ENCODE data around the gene EFNA5. TPM values are rescaled to one million over a fixed set of nuclear protein-coding genes. Genes with fewer than 3 reads are reported as not detected.

Gene EFNA5
- total RNA-seq, 2 donors from 2014 or later, result 9.7 to 11.1 TPM

- Histone ChIP-seq H3K9ac (ENCODE audit: low read depth in 2 of 2, low read length in 2 of 2) (no peak overlapping the region), H3K4me3 (no peak overlapping the region), H3K27ac (no peak overlapping the region), H3K4me1 (no peaks in the 10 kb centered on the region), H3K9me3 (no peaks in the 10 kb centered on the region), H3K27me3 (no peaks in the 10 kb centered on the region), H3K36me3 (no peaks in the 10 kb centered on the region)
- no peak for DNase-seq
- intact Hi-C loops (cut with DNase I), result no loop called here
- TF ChIP-seq CTCF (IDR thresholded peaks at IDR 0.05), result no peak
Measured at GRCh38 chr5:107604990-107605389, 65.7 kb downstream of the EFNA5 start.

- Histone ChIP-seq H3K36me3 (no peaks in the 10 kb centered on the region), H3K4me1 (no peaks in the 10 kb centered on the region), H3K4me3 (no peak overlapping the region), H3K27ac (no peak overlapping the region), H3K9ac (ENCODE audit: low read depth in 2 of 2, low read length in 2 of 2) (no peak overlapping the region), H3K27me3 (no peaks in the 10 kb centered on the region), H3K9me3 (no peaks in the 10 kb centered on the region)
- DNase-seq, result no peak
- intact Hi-C loops (cut with DNase I), result no loop called here
- no peak for TF ChIP-seq CTCF (IDR thresholded peaks at IDR 0.05)
Measured at GRCh38 chr5:107604146-107604910, 66.4 kb downstream of the EFNA5 start.

GRCh38 chr5:107603349-107603748 is 67.4 kb downstream of the EFNA5 start:
- Histone ChIP-seq H3K4me3 (no peak overlapping the region), H3K27ac (no peak overlapping the region), H3K9ac (ENCODE audit: low read depth in 2 of 2, low read length in 2 of 2) (no peak overlapping the region), H3K27me3 (no peaks in the 10 kb centered on the region), H3K36me3 (no peaks in the 10 kb centered on the region), H3K9me3 (no peaks in the 10 kb centered on the region), H3K4me1 (no peaks in the 10 kb centered on the region)
- intact Hi-C loops (cut with DNase I), result no loop called here
- DNase-seq, result no peak
- no peak for TF ChIP-seq CTCF (IDR thresholded peaks at IDR 0.05)

GRCh38 chr5:107602896-107603295 is 67.8 kb downstream of the EFNA5 start:
- Histone ChIP-seq H3K27ac (no peak overlapping the region), H3K36me3 (no peaks in the 10 kb centered on the region), H3K4me1 (no peaks in the 10 kb centered on the region), H3K9ac (ENCODE audit: low read depth in 2 of 2, low read length in 2 of 2) (no peak overlapping the region), H3K27me3 (no peaks in the 10 kb centered on the region), H3K9me3 (no peaks in the 10 kb centered on the region), H3K4me3 (no peak overlapping the region)
- intact Hi-C loops (cut with DNase I), result no loop called here
- no peak for DNase-seq
- no peak for TF ChIP-seq CTCF (IDR thresholded peaks at IDR 0.05)

- Histone ChIP-seq H3K36me3 (no peaks in the 10 kb centered on the region), H3K27me3 (no peaks in the 10 kb centered on the region), H3K4me1 (no peaks in the 10 kb centered on the region), H3K9ac (ENCODE audit: low read depth in 2 of 2, low read length in 2 of 2) (no peak overlapping the region), H3K27ac (no peak overlapping the region), H3K9me3 (no peaks in the 10 kb centered on the region), H3K4me3 (no peak overlapping the region)
- TF ChIP-seq CTCF (IDR thresholded peaks at IDR 0.05), result no peak
- intact Hi-C loops (cut with DNase I), result no loop called here
- DNase-seq, result no peak
Measured at GRCh38 chr5:107601076-107601475, 69.7 kb downstream of the EFNA5 start.

Data from colonic mucosa (tissue), 4 donors.